ENCODE data around the gene FGF11. TPM values are rescaled to one million over a fixed set of nuclear protein-coding genes. Genes with fewer than 3 reads are reported as not detected.

The FGF11 gene
- total and polyA plus RNA-seq, 11 donors: 1.6 to 9.6 (median 7.8) TPM

DNA sequence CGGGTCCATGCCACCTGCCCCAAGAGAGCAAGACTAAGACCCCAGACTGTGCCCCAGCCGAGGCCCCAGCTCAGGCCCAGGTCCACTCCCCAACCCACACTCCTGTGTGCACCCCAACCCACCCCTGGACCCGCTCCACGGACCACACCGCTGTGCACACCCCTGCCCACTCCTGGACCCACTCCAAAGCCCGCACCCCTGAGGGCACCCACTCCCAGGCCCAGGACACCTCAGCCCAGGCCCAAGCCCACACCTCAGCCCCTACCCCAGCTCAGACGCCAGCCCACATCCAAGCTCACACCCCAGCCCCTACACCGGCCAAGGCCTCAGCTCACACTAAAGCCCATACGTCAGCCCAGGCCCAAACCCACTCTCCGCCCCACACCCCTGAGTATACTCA lies 9.6 kb upstream of the FGF11 start:
- peak in 1 of 5 donors; percentile 23 for DNase-seq
- H3K36me3 ChIP-seq: no peaks in the 10 kb centered on the region
- H3K27ac ChIP-seq: no peak overlapping the region
- intact Hi-C loops (cut with DNase I): loop anchor here in 2 of 10 donors (10.0 kb wide), 3 partner anchors 55 to 75 kb away; partner anchors contain the start of genes KCTD11 (in 1 of the 2), POLR2A (in 1 of the 2), SLC35G6 (in 1 of the 2) and TMEM95 (in 1 of the 2)
- peaks cover 0 to 2% (median 0%) of the 10 kb centered on the region in 12 donors for H3K4me1 ChIP-seq
- no peak for TF ChIP-seq POLR2A (IDR thresholded peaks at IDR 0.05)
- 90 to 94% (median 92%) methylated on average over 10 of the region's 10 CpGs for WGBS, 4 donors
- H3K9me3 ChIP-seq: no peaks in the 10 kb centered on the region
- no peak overlapping the region for H3K4me3 ChIP-seq
- ATAC-seq: no peak
- H3K27me3 ChIP-seq: no peaks in the 10 kb centered on the region

DNA sequence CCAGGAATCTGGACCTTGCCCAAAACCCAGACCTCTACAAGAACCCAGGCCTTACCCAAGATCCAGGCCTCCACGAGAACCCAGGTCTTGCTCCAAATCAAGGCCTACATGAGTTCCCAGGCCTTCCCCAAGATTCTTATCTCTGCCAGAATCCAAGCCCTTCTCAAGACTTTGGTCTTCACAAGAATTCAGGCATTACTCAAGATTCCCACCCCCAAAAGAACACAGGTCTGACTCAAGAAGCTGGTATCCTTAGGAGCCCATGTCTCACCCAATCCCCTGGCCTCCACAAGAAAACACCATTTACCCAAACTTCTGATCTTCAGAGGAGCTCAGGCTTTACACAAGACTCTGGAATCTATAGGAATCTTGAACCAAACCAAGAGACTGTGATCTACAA lies 8.1 kb upstream of the FGF11 start:
- Histone ChIP-seq H3K36me3 (no peaks in the 10 kb centered on the region), H3K9me3 (no peaks in the 10 kb centered on the region), H3K4me3 (no peak overlapping the region), H3K27me3 (peaks cover 0 to 3% (median 0%) of the 10 kb centered on the region in 9 donors), H3K4me1 (peaks cover 0 to 16% (median 9%) of the 10 kb centered on the region in 12 donors), H3K27ac (no peak overlapping the region)
- ATAC-seq (no peak), DNase-seq (peak in 1 of 5 donors; percentile 16)
- intact Hi-C loops (cut with DNase I): loop anchor here in 1 of 10 donors (10.0 kb wide), 2 partner anchors 54 to 76 kb away; partner anchors contain the start of genes KCTD11, POLR2A, SLC35G6 and TMEM95
- TF ChIP-seq, protein P1, sequence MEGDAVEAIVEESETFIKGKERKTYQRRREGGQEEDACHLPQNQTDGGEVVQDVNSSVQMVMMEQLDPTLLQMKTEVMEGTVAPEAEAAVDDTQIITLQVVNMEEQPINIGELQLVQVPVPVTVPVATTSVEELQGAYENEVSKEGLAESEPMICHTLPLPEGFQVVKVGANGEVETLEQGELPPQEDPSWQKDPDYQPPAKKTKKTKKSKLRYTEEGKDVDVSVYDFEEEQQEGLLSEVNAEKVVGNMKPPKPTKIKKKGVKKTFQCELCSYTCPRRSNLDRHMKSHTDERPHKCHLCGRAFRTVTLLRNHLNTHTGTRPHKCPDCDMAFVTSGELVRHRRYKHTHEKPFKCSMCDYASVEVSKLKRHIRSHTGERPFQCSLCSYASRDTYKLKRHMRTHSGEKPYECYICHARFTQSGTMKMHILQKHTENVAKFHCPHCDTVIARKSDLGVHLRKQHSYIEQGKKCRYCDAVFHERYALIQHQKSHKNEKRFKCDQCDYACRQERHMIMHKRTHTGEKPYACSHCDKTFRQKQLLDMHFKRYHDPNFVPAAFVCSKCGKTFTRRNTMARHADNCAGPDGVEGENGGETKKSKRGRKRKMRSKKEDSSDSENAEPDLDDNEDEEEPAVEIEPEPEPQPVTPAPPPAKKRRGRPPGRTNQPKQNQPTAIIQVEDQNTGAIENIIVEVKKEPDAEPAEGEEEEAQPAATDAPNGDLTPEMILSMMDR (IDR thresholded peaks at IDR 0.05): no peak
- no peak for TF ChIP-seq POLR2A (IDR thresholded peaks at IDR 0.05)
- 74 to 100% (median 91%) methylated on average over 1 of the region's 1 CpG for WGBS, 4 donors

DNA sequence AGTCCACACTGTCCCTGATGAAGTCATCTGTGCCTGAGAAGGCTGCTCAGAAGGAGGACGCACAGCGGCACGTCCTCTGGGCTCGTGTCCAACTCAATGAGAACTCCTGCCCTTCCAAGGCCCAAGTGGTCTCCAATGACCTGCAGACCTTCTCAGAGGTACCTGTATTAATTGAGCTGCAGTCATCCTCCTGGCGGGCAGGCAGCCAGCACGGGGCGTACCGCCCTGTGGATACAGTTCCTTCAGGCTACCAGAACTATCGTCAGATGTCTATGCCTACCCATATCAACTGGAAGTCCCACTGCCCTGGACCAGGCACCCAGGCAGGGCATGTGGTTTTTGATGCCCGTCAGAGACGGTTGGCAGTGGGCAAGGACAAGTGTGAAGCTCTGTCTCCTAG lies 7.0 kb upstream of the FGF11 start:
- intact Hi-C loops (cut with DNase I): loop anchor here in 1 of 10 donors (10.0 kb wide), 2 partner anchors 53 to 77 kb away; partner anchors contain the start of genes KCTD11, POLR2A, SLC35G6 and TMEM95

DNA sequence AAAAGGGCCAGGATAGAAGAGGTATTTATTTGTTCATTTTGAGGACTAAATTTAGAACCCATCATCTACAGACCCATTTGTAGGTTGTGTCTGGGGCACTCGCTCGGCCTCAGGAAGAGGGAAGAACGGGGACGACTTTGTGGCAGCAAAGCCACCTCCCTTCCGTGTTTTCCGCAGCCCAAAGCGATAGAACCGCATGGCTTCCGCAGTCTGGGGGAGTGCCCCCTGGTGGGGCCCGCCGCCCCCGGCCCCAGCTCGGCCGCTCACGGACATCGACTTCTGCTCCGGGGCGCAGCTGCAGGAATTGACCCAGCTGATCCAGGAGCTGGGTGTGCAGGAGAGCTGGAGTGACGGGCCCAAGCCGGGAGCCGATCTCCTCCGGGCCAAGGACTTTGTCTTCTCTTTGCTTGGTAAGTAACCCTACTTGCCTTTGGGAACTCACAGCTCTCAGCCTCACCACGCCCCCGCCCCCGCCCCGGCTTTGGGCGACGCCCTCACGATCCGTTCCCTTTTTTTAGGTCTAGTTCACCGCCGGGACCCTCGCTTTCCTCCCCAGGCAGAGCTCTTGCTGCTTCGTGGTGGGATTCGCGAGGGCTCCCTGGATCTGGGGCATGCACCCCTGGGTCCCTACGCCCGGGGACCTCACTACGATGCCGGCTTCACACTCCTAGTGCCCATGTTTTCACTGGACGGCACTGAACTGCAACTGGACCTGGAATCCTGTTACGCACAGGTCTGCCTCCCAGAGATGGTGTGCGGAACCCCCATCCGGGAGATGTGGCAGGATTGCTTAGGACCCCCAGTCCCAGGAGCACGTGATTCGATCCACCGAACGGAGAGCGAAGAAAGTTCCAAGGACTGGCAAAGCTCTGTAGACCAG lies 3.4 kb upstream of the FGF11 start:
- H3K27ac ChIP-seq: peak overlapping the region in 11 of 12 donors; percentile 3 to 91 (median 52)
- no peaks in the 10 kb centered on the region for H3K36me3 ChIP-seq
- ATAC-seq: peak in 2 of 4 donors; percentile 1 to 15
- intact Hi-C loops (cut with DNase I): loop anchor here (2.0 to 10.0 kb wide), 18 partner anchors 29 to 251 kb away; partner anchors contain the start of genes SENP3 (in 7 of the 10), POLR2A (in 6 of the 10), TMEM95 (in 6 of the 10) and KCTD11 (in 4 of the 10)
- TF ChIP-seq, protein P1 (IDR thresholded peaks at IDR 0.05): peak in 3 of 12 donors; percentile 21 to 30 (median 26)
- TF ChIP-seq POLR2A (IDR thresholded peaks at IDR 0.05): peak in 1 of 2 donors; percentile 11
- peaks cover 0 to 42% (median 8%) of the 10 kb centered on the region in 9 donors for H3K27me3 ChIP-seq
- peak in 4 of 5 donors; percentile 27 to 50 (median 46) for DNase-seq
- no peaks in the 10 kb centered on the region for H3K9me3 ChIP-seq
- WGBS, 4 donors: 8 to 10% (median 9%) methylated on average over 42 to 49 of the region's 49 CpGs
- peaks cover 4 to 63% (median 45%) of the 10 kb centered on the region in 12 donors for H3K4me1 ChIP-seq
- peak overlapping the region; percentile 9 to 75 (median 53) for H3K4me3 ChIP-seq

More for the DNA sequence above, 7.0 kb upstream of the FGF11 start:
- 89 to 92% (median 91%) methylated on average over 11 of the region's 11 CpGs for WGBS, 4 donors
- no peaks in the 10 kb centered on the region for H3K9me3 ChIP-seq
- TF ChIP-seq POLR2A (IDR thresholded peaks at IDR 0.05): no peak
- TF ChIP-seq, protein P1 (IDR thresholded peaks at IDR 0.05): no peak
- peaks cover 0 to 11% (median 0%) of the 10 kb centered on the region in 9 donors for H3K27me3 ChIP-seq
- no peak overlapping the region for H3K27ac ChIP-seq
- H3K4me1 ChIP-seq: peaks cover 4 to 26% (median 19%) of the 10 kb centered on the region in 12 donors
- DNase-seq (peak in 1 of 5 donors; percentile 17), ATAC-seq (no peak)
- no peak overlapping the region for H3K4me3 ChIP-seq
- H3K36me3 ChIP-seq: no peaks in the 10 kb centered on the region

All from heart left ventricle (tissue), 16 donors.